CD8-positive, alpha-beta memory T cell (primary cell): ENCODE measurements around the gene PRDM2. TPM values are rescaled to one million over a fixed set of nuclear protein-coding genes. Genes with fewer than 3 reads are reported as not detected.

Experiments used
- CTCF ChIA-PET: fragments of 350-600 bp; sonication (Branson Sonifier 250); formaldehyde crosslinking; loops from one replicate; lab custom pipeline; 2021; ENCODE audit warnings: antibody characterized with exemption; lab: Charles Lee
- POLR2A ChIA-PET: fragments of 350-600 bp; sonication (Branson Sonifier 250); formaldehyde crosslinking; loops from one replicate; lab custom pipeline; 2021; ENCODE audit warnings: antibody characterized with exemption; lab: Charles Lee
- DNase-seq, 5 donors: peaks; one replicate each; pipeline versions ENCODE4 v3.0.0 to v3.0.0-alpha.2; 2020 to 2022; ENCODE audit warnings: mixed read lengths in 1 of 5
- H3K27ac ChIP-seq: one replicate; pipeline ENCODE4 v1.7.0; 2013; ENCODE audit warnings: low read depth, mild to moderate bottlenecking, low read length, moderate library complexity
- H3K27me3 ChIP-seq: 2 replicates; pipeline ENCODE4 v1.7.0; 2013; ENCODE audit warnings: low read length, mild to moderate bottlenecking; ENCODE audit not compliant: insufficient read depth, poor library complexity, severe bottlenecking
- H3K36me3 ChIP-seq: 2 replicates; pipeline ENCODE4 v1.7.0; 2013; ENCODE audit warnings: mild to moderate bottlenecking, low read length, moderate library complexity; ENCODE audit not compliant: insufficient read depth
- H3K4me1 ChIP-seq: 2 replicates; pipeline ENCODE4 v1.7.0; 2013; ENCODE audit warnings: mild to moderate bottlenecking, low read length, moderate library complexity; ENCODE audit not compliant: insufficient read depth
- H3K4me3 ChIP-seq: 2 replicates; pipeline ENCODE4 v1.7.0; 2013; ENCODE audit warnings: mild to moderate bottlenecking, low read length
- H3K9me3 ChIP-seq: 2 replicates; pipeline ENCODE4 v1.7.0; 2013; ENCODE audit warnings: mild to moderate bottlenecking, low read length
- H3K27ac Mint-ChIP-seq, 8 donors: one replicate each; pipeline ENCODE4 v1.8.0; 2020 to 2021; ENCODE audit warnings: mixed read lengths in 8 of 8, mild to moderate bottlenecking in 6 of 8, inconsistent platforms in 3 of 8, moderate library complexity in 3 of 8
- H3K27me3 Mint-ChIP-seq, 2 donors: one replicate each; pipeline ENCODE4 v1.8.0; 2020 to 2021; ENCODE audit warnings: mixed read lengths in 2 of 2, mild to moderate bottlenecking in 1 of 2, moderate library complexity in 1 of 2
- H3K36me3 Mint-ChIP-seq, 3 donors: one replicate each; pipeline ENCODE4 v1.8.0; 2020 to 2021; ENCODE audit warnings: mixed read lengths in 3 of 3, inconsistent platforms in 1 of 3, mild to moderate bottlenecking in 1 of 3
- H3K4me1 Mint-ChIP-seq, 3 donors: one replicate each; pipeline ENCODE4 v1.8.0; 2020 to 2021; ENCODE audit warnings: mixed read lengths in 3 of 3, inconsistent platforms in 1 of 3, mild to moderate bottlenecking in 1 of 3
- H3K4me3 Mint-ChIP-seq, 7 donors: one replicate each; pipeline ENCODE4 v1.8.0; 2020 to 2021; ENCODE audit warnings: mixed read lengths in 7 of 7, mild to moderate bottlenecking in 6 of 7, moderate library complexity in 4 of 7, inconsistent platforms in 2 of 7
- H3K9me3 Mint-ChIP-seq, 5 donors: one replicate each; pipeline ENCODE4 v1.8.0; 2020 to 2022; ENCODE audit warnings: mixed read lengths in 5 of 5, mild to moderate bottlenecking in 3 of 5, moderate library complexity in 2 of 5, inconsistent platforms in 1 of 5
- polyA plus RNA-seq: library from polyadenylated mRNA; unstranded; fragments of 300-500 nt; fragmentation: Illumina TruSeq; gene quantifications from one replicate; pipeline ENCODE4 v1.2.3, GENCODE V29; 2021
- total RNA-seq, 2 experiments: library from RNA; stranded (reverse); gene quantifications; one replicate each; pipeline ENCODE4 v1.2.3, GENCODE V29; 2021

Gene PRDM2, protein sequence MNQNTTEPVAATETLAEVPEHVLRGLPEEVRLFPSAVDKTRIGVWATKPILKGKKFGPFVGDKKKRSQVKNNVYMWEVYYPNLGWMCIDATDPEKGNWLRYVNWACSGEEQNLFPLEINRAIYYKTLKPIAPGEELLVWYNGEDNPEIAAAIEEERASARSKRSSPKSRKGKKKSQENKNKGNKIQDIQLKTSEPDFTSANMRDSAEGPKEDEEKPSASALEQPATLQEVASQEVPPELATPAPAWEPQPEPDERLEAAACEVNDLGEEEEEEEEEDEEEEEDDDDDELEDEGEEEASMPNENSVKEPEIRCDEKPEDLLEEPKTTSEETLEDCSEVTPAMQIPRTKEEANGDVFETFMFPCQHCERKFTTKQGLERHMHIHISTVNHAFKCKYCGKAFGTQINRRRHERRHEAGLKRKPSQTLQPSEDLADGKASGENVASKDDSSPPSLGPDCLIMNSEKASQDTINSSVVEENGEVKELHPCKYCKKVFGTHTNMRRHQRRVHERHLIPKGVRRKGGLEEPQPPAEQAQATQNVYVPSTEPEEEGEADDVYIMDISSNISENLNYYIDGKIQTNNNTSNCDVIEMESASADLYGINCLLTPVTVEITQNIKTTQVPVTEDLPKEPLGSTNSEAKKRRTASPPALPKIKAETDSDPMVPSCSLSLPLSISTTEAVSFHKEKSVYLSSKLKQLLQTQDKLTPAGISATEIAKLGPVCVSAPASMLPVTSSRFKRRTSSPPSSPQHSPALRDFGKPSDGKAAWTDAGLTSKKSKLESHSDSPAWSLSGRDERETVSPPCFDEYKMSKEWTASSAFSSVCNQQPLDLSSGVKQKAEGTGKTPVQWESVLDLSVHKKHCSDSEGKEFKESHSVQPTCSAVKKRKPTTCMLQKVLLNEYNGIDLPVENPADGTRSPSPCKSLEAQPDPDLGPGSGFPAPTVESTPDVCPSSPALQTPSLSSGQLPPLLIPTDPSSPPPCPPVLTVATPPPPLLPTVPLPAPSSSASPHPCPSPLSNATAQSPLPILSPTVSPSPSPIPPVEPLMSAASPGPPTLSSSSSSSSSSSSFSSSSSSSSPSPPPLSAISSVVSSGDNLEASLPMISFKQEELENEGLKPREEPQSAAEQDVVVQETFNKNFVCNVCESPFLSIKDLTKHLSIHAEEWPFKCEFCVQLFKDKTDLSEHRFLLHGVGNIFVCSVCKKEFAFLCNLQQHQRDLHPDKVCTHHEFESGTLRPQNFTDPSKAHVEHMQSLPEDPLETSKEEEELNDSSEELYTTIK (N-terminal part only)
- 10 to 100 TPM; 67.9 to 70.1 TPM for total RNA-seq
- 24.4 TPM for polyA plus RNA-seq

DNA sequence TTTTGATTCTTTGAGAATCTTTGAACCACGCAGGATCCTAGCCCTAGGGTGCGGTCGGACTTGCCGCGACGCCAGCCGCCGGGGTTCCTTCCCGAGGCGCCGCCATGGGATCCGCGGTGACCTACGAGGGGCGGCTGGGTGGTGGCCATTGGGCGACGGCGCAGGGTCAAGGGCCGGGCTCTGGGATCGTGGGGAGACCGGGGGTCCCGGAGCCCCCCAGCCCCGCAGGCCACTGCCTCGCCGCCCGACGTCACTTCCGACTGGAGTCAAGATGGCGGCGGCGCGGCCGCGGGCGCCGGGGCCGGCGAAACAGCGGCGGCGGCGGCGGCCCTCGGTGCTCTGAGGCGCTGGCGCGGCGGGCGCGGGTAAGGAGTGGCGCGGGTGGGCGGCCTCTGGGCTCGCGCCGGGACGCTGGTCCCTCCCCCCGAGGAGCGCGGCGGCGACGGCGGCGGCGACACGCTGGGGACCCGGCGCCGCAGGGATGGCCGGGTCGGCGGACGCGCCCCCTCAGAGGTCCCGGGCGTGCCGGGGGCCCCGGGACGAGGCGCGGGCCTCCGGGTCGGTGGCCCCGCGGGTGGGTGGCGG, at the start of gene PRDM2:
PRDM2 (plus strand) TSS at position 253 of the 585 bp plus-strand sequence. CDS start 15,418 bp downstream, outside the sequence.
- Histone ChIP-seq H3K4me3 (peak within 1 kb of the TSS; percentile 67), H3K9me3 (no peaks in the 10 kb centered on the region), H3K4me1 (peaks cover 30% of the 10 kb centered on the region), H3K27ac (peak within 1 kb of the TSS; percentile 90), H3K36me3 (no peaks in the 10 kb centered on the region), H3K27me3 (peaks cover 3% of the 10 kb centered on the region)
- H3K27me3 Mint-ChIP-seq: peaks cover 0 to 5% of the 10 kb centered on the region in 2 donors
- ChIA-PET CTCF (interaction anchor here (4.8 kb wide), 1 partner anchor 26 kb away, joined by 26 read pairs; no protein-coding TSS in a partner anchor), POLR2A (interaction anchor here (1.1 to 3.7 kb wide), 3 partner anchors 7 to 49 kb away, joined by 3 to 48 read pairs (median 4); no protein-coding TSS in a partner anchor)
- H3K9me3 Mint-ChIP-seq: no peaks in the 10 kb centered on the region
- DNase-seq: peak; percentile 52 to 78 (median 74)
- peak within 1 kb of the TSS; percentile 93 to 98 (median 96) for H3K4me3 Mint-ChIP-seq
- peaks cover 0 to 15% (median 0%) of the 10 kb centered on the region in 3 donors for H3K36me3 Mint-ChIP-seq
- H3K27ac Mint-ChIP-seq: peak within 1 kb of the TSS; percentile 97 to 100 (median 99)
- H3K4me1 Mint-ChIP-seq: peaks cover 41 to 58% (median 54%) of the 10 kb centered on the region in 3 donors

GRCh38 chr1:13651279-13651678, 48.7 kb upstream of the PRDM2 start:
- ChIA-PET POLR2A (no interaction called here), CTCF (no interaction called here)
- peaks cover 2 to 38% of the 10 kb centered on the region in 2 donors for H3K27me3 Mint-ChIP-seq

DNA sequence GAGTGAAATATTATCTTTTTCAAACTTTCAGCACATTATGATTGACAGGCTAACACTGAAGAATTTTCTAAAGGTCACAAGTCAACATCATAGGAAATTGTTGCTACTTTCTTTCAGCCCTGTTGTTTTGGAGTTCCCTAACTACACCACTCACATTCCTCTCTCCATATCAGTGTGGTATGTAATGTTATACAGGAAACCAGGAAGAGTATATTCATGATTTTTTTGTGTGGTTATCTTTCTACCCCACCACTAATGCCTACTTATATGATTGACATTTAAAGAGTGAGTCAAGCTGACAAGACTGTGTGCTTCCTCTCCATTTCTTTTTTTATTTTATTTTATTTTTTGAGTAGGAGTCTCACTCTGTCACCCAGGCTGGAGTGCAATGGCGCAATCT, 47.8 kb upstream of the PRDM2 start:
- Histone ChIP-seq H3K27ac (no peak overlapping the region), H3K27me3 (no peaks in the 10 kb centered on the region), H3K36me3 (no peaks in the 10 kb centered on the region), H3K4me1 (no peaks in the 10 kb centered on the region), H3K9me3 (no peaks in the 10 kb centered on the region), H3K4me3 (no peak overlapping the region)
- CTCF ChIA-PET: no interaction called here
- Mint-ChIP-seq H3K4me1 (no peaks in the 10 kb centered on the region), H3K9me3 (peaks cover 0 to 5% (median 0%) of the 10 kb centered on the region in 5 donors), H3K36me3 (no peaks in the 10 kb centered on the region), H3K4me3 (no peak overlapping the region), H3K27ac (no peak overlapping the region), H3K27me3 (peaks cover 0 to 46% of the 10 kb centered on the region in 2 donors)
- POLR2A ChIA-PET: no interaction called here
- DNase-seq: no peak

More at GRCh38 chr1:13651279-13651678, 48.7 kb upstream of the PRDM2 start:
- peaks cover 0 to 5% (median 0%) of the 10 kb centered on the region in 5 donors for H3K9me3 Mint-ChIP-seq
- Histone ChIP-seq H3K36me3 (no peaks in the 10 kb centered on the region), H3K27ac (no peak overlapping the region), H3K27me3 (no peaks in the 10 kb centered on the region), H3K4me1 (no peaks in the 10 kb centered on the region), H3K4me3 (no peak overlapping the region), H3K9me3 (no peaks in the 10 kb centered on the region)
- no peak overlapping the region for H3K4me3 Mint-ChIP-seq
- no peaks in the 10 kb centered on the region for H3K4me1 Mint-ChIP-seq
- no peaks in the 10 kb centered on the region for H3K36me3 Mint-ChIP-seq
- no peak overlapping the region for H3K27ac Mint-ChIP-seq
- DNase-seq: no peak

GRCh38 chr1:13661539-13661938, 38.4 kb upstream of the PRDM2 start:
- H3K27ac Mint-ChIP-seq: no peak overlapping the region
- Histone ChIP-seq H3K27ac (no peak overlapping the region), H3K27me3 (no peaks in the 10 kb centered on the region), H3K4me1 (peaks cover 7% of the 10 kb centered on the region), H3K36me3 (no peaks in the 10 kb centered on the region), H3K4me3 (no peak overlapping the region), H3K9me3 (no peaks in the 10 kb centered on the region)
- no peak for DNase-seq
- POLR2A ChIA-PET: no interaction called here
- CTCF ChIA-PET: no interaction called here
- peaks cover 0 to 5% (median 3%) of the 10 kb centered on the region in 3 donors for H3K36me3 Mint-ChIP-seq
- peaks cover 9 to 28% of the 10 kb centered on the region in 2 donors for H3K27me3 Mint-ChIP-seq
- no peak overlapping the region for H3K4me3 Mint-ChIP-seq
- H3K4me1 Mint-ChIP-seq: peaks cover 6 to 7% (median 6%) of the 10 kb centered on the region in 3 donors
- H3K9me3 Mint-ChIP-seq: peaks cover 3 to 5% (median 4%) of the 10 kb centered on the region in 5 donors

DNA sequence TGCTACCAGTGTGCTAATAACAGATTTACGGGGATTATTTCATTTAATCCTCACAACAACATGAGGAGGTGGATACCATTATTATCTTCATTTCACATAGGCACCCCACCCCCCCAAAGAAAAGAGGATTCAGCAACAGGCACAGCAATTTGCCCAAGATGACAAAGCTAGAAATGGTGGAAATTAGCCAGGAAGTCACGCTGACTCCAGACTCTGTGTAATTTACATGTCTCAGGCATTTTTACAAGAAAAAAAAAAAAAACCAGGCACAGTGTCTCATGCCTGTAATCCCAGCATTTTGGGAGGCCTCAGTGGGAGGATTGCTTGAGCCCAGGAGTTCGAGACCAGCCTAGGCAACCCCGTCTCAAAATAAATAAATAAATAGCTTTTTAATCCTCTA, 37.5 kb upstream of the PRDM2 start:
- CTCF ChIA-PET: interaction anchor here (0.8 to 1.6 kb wide), 2 partner anchors 12 to 299 kb away, joined by 3 read pairs; no protein-coding TSS in a partner anchor
- Histone ChIP-seq H3K36me3 (no peaks in the 10 kb centered on the region), H3K4me1 (peaks cover 7% of the 10 kb centered on the region), H3K27me3 (no peaks in the 10 kb centered on the region), H3K27ac (no peak overlapping the region), H3K4me3 (no peak overlapping the region), H3K9me3 (no peaks in the 10 kb centered on the region)
- no peak for DNase-seq
- H3K9me3 Mint-ChIP-seq: peaks cover 3 to 5% (median 4%) of the 10 kb centered on the region in 5 donors
- H3K27ac Mint-ChIP-seq: no peak overlapping the region
- H3K4me3 Mint-ChIP-seq: no peak overlapping the region
- POLR2A ChIA-PET: no interaction called here
- peaks cover 9 to 22% of the 10 kb centered on the region in 2 donors for H3K27me3 Mint-ChIP-seq
- peaks cover 6 to 7% (median 6%) of the 10 kb centered on the region in 3 donors for H3K4me1 Mint-ChIP-seq
- H3K36me3 Mint-ChIP-seq: peaks cover 0 to 5% (median 3%) of the 10 kb centered on the region in 3 donors

GRCh38 chr1:13663969-13664368, 36.0 kb upstream of the PRDM2 start:
- Mint-ChIP-seq H3K36me3 (peaks cover 0 to 5% (median 3%) of the 10 kb centered on the region in 3 donors), H3K4me1 (peaks cover 6 to 7% (median 6%) of the 10 kb centered on the region in 3 donors), H3K4me3 (no peak overlapping the region), H3K9me3 (peaks cover 3 to 5% (median 4%) of the 10 kb centered on the region in 5 donors), H3K27me3 (peaks cover 10 to 22% of the 10 kb centered on the region in 2 donors), H3K27ac (no peak overlapping the region)
- no peaks in the 10 kb centered on the region for H3K36me3 ChIP-seq
- H3K27ac ChIP-seq: no peak overlapping the region
- H3K4me1 ChIP-seq: peaks cover 7% of the 10 kb centered on the region
- POLR2A ChIA-PET: no interaction called here
- no peaks in the 10 kb centered on the region for H3K9me3 ChIP-seq
- H3K27me3 ChIP-seq: no peaks in the 10 kb centered on the region
- DNase-seq: no peak
- no peak overlapping the region for H3K4me3 ChIP-seq
- CTCF ChIA-PET: interaction anchor here (0.6 to 2.9 kb wide), 3 partner anchors 62 to 161 kb away, joined by 3 to 24 read pairs (median 3); no protein-coding TSS in a partner anchor

GRCh38 chr1:13664451-13664850, 35.5 kb upstream of the PRDM2 start:
- Histone ChIP-seq H3K27me3 (no peaks in the 10 kb centered on the region), H3K9me3 (no peaks in the 10 kb centered on the region), H3K27ac (no peak overlapping the region), H3K4me3 (no peak overlapping the region), H3K4me1 (peaks cover 7% of the 10 kb centered on the region), H3K36me3 (no peaks in the 10 kb centered on the region)
- H3K27ac Mint-ChIP-seq: no peak overlapping the region
- peaks cover 9 to 19% of the 10 kb centered on the region in 2 donors for H3K27me3 Mint-ChIP-seq
- H3K4me1 Mint-ChIP-seq: peaks cover 6 to 7% (median 6%) of the 10 kb centered on the region in 3 donors
- ChIA-PET CTCF (interaction anchor here (0.6 to 2.9 kb wide), 4 partner anchors 61 to 287 kb away, joined by 3 to 24 read pairs (median 3); no protein-coding TSS in a partner anchor), POLR2A (no interaction called here)
- no peak overlapping the region for H3K4me3 Mint-ChIP-seq
- peaks cover 0 to 1% (median 0%) of the 10 kb centered on the region in 3 donors for H3K36me3 Mint-ChIP-seq
- H3K9me3 Mint-ChIP-seq: peaks cover under 1 to 2% (median 1%) of the 10 kb centered on the region in 5 donors
- DNase-seq: no peak
